Suprapubic skin (tissue), 4 donors: Measurements from ENCODE around the gene NEK8.

ENCODE experiments used
- EP300 ChIP-seq: sonication (generic); formaldehyde crosslinking; IDR thresholded peaks from one replicate; pipeline ENCODE4 v1.6.1; 2017; ENCODE audit warnings: antibody characterized with exemption
- POLR2A ChIP-seq, 2 donors: fragments of 450-650 bp; IDR thresholded peaks; one replicate each; pipeline ENCODE4 v1.6.1; 2017; ENCODE audit warnings: antibody characterized with exemption in 2 of 2, mild to moderate bottlenecking in 2 of 2, moderate library complexity in 2 of 2
- POLR2AphosphoS5 ChIP-seq, 3 donors: sonication (generic); formaldehyde crosslinking; IDR thresholded peaks; one replicate each; pipeline ENCODE4 v1.6.1; 2017; ENCODE audit warnings: antibody characterized with exemption in 3 of 3
- TF ChIP-seq, protein P1 (sequence below), 2 donors: fragments of 200-600 bp in 1 of 2; fragments of 450-650 bp in 1 of 2; sonication (generic) in 1 of 2; IDR thresholded peaks; one replicate each; pipeline ENCODE4 v1.5.1; 2016 to 2019; ENCODE audit warnings: antibody characterized with exemption in 2 of 2, mild to moderate bottlenecking in 1 of 2, moderate library complexity in 1 of 2

GRCh38 chr17:28763137-28763799 lies 34.7 kb downstream of the NEK8 start:
- TF ChIP-seq, protein P1, sequence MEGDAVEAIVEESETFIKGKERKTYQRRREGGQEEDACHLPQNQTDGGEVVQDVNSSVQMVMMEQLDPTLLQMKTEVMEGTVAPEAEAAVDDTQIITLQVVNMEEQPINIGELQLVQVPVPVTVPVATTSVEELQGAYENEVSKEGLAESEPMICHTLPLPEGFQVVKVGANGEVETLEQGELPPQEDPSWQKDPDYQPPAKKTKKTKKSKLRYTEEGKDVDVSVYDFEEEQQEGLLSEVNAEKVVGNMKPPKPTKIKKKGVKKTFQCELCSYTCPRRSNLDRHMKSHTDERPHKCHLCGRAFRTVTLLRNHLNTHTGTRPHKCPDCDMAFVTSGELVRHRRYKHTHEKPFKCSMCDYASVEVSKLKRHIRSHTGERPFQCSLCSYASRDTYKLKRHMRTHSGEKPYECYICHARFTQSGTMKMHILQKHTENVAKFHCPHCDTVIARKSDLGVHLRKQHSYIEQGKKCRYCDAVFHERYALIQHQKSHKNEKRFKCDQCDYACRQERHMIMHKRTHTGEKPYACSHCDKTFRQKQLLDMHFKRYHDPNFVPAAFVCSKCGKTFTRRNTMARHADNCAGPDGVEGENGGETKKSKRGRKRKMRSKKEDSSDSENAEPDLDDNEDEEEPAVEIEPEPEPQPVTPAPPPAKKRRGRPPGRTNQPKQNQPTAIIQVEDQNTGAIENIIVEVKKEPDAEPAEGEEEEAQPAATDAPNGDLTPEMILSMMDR (IDR thresholded peaks at IDR 0.05), result no peak
- TF ChIP-seq POLR2A (IDR thresholded peaks at IDR 0.05) (no peak), EP300 (no peak), POLR2AphosphoS5 (IDR thresholded peaks at IDR 0.05) (no peak)
